Measurements from ENCODE around the gene NATD1. TPM values are rescaled to one million over a fixed set of nuclear protein-coding genes. Genes with fewer than 3 reads are reported as not detected.

NATD1 gene
- total and polyA plus RNA-seq, 12 donors, result 1.8 to 18.7 (median 10.3) TPM

- TF ChIP-seq POLR2A (IDR thresholded peaks at IDR 0.05) (no peak), CTCF (IDR thresholded peaks at IDR 0.05) (no peak)
- no peak for DNase-seq
- Histone ChIP-seq H3K27me3 (no peaks in the 10 kb centered on the region), H3K27ac (no peak overlapping the region), H3K4me1 (replicated peaks in 1 of 2) (peaks cover 11 to 14% of the 10 kb centered on the region in 2 donors), H3K9me3 (replicated peaks in 1 of 3) (no peaks in the 10 kb centered on the region), H3K4me3 (no peak overlapping the region), H3K36me3 (replicated peaks in 1 of 2) (no peaks in the 10 kb centered on the region)
- 70 to 76% (median 72%) methylated on average over 7 of the region's 7 CpGs for WGBS, 4 donors
- intact Hi-C loops (cut with DNase I), result loop anchor here (10.0 kb wide), 1 partner anchor 125 kb away; the partner anchor contains the start of gene DHRS7B (in 2 of the 2)
These were observed 3.1 kb downstream of the NATD1 start for GRCh38 chr17:21249920-21250703.

GRCh38 chr17:21249086-21249795 lies 4.0 kb downstream of the NATD1 start:
- H3K27me3 ChIP-seq, result no peaks in the 10 kb centered on the region
- no peaks in the 10 kb centered on the region for H3K36me3 ChIP-seq (replicated peaks in 1 of 2)
- intact Hi-C loops (cut with DNase I), result loop anchor here (10.0 kb wide), 1 partner anchor 124 kb away; the partner anchor contains the start of gene DHRS7B (in 2 of the 2)
- TF ChIP-seq CTCF (IDR thresholded peaks at IDR 0.05), result no peak
- no peak for TF ChIP-seq POLR2A (IDR thresholded peaks at IDR 0.05)
- H3K9me3 ChIP-seq (replicated peaks in 1 of 3), result no peaks in the 10 kb centered on the region
- no peak overlapping the region for H3K4me3 ChIP-seq
- H3K4me1 ChIP-seq (replicated peaks in 1 of 2), result peaks cover 11 to 14% of the 10 kb centered on the region in 2 donors
- no peak for DNase-seq
- H3K27ac ChIP-seq, result no peak overlapping the region
- 79 to 85% (median 82%) methylated on average over 10 to 12 of the region's 12 CpGs for WGBS, 4 donors

GRCh38 chr17:21248500-21248899 lies 4.7 kb downstream of the NATD1 start:
- no peak for TF ChIP-seq POLR2A (IDR thresholded peaks at IDR 0.05)
- TF ChIP-seq CTCF (IDR thresholded peaks at IDR 0.05), result no peak
- Histone ChIP-seq H3K9me3 (replicated peaks in 1 of 3) (no peaks in the 10 kb centered on the region), H3K27me3 (no peaks in the 10 kb centered on the region), H3K4me1 (replicated peaks in 1 of 2) (peaks cover 10 to 11% of the 10 kb centered on the region in 2 donors), H3K27ac (no peak overlapping the region), H3K4me3 (no peak overlapping the region), H3K36me3 (replicated peaks in 1 of 2) (no peaks in the 10 kb centered on the region)
- DNase-seq, result no peak
- intact Hi-C loops (cut with DNase I), result loop anchor here (10.0 kb wide), 1 partner anchor 124 kb away; the partner anchor contains the start of gene DHRS7B (in 2 of the 2)
- 85 to 90% (median 87%) methylated on average over 4 of the region's 4 CpGs for whole genome bisulfite sequencing, 4 donors

GRCh38 chr17:21247552-21248258 lies 5.5 kb downstream of the NATD1 start:
- TF ChIP-seq CTCF (IDR thresholded peaks at IDR 0.05), result no peak
- no peak for TF ChIP-seq POLR2A (IDR thresholded peaks at IDR 0.05)
- Histone ChIP-seq H3K4me1 (replicated peaks in 1 of 2) (peaks cover 9 to 11% of the 10 kb centered on the region in 2 donors), H3K4me3 (no peak overlapping the region), H3K36me3 (replicated peaks in 1 of 2) (no peaks in the 10 kb centered on the region), H3K27me3 (no peaks in the 10 kb centered on the region), H3K27ac (no peak overlapping the region), H3K9me3 (replicated peaks in 1 of 3) (no peaks in the 10 kb centered on the region)
- no peak for DNase-seq
- intact Hi-C loops (cut with DNase I), result loop anchor here (10.0 kb wide), 1 partner anchor 123 kb away; the partner anchor contains the start of gene DHRS7B (in 2 of the 2)
- 86 to 92% (median 90%) methylated on average over 12 of the region's 12 CpGs for WGBS, 4 donors
